Liver (tissue), 9 donors: ENCODE measurements around the gene TMEM125. TPM values are rescaled to one million over a fixed set of nuclear protein-coding genes. Genes with fewer than 3 reads are reported as not detected.

Source experiments
- DNase-seq: peaks from one replicate; pipeline ENCODE4 v3.0.0-alpha.2; 2017; ENCODE audit warnings: low spot score
- H3K27ac ChIP-seq, 2 donors: one replicate each; pipeline ENCODE4 v1.7.0; 2013; ENCODE audit warnings: inconsistent platforms in 2 of 2, low read length in 2 of 2, control low read depth in 1 of 2, low read depth in 1 of 2, mild to moderate bottlenecking in 1 of 2
- H3K27me3 ChIP-seq, 4 donors: one replicate each; pipeline versions ENCODE4 v1.6.1 to v1.7.0; 2013; ENCODE audit warnings: low read length in 3 of 4, inconsistent platforms in 1 of 4, mild to moderate bottlenecking in 1 of 4, moderate library complexity in 1 of 4; ENCODE audit not compliant: control insufficient read depth in 4 of 4, insufficient read depth in 4 of 4
- H3K36me3 ChIP-seq, 4 donors: one replicate each; pipeline versions ENCODE4 v1.6.1 to v1.7.0; 2013; ENCODE audit warnings: low read length in 3 of 4, mild to moderate bottlenecking in 3 of 4, low read depth in 1 of 4, moderate library complexity in 1 of 4; ENCODE audit not compliant: control insufficient read depth in 4 of 4, insufficient read depth in 3 of 4
- H3K4me1 ChIP-seq, 4 donors: one replicate each; pipeline versions ENCODE4 v1.6.1 to v1.7.0; 2013; ENCODE audit warnings: low read length in 3 of 4, mild to moderate bottlenecking in 3 of 4, moderate library complexity in 1 of 4; ENCODE audit not compliant: control insufficient read depth in 4 of 4, insufficient read depth in 4 of 4
- H3K4me3 ChIP-seq, 3 donors: one replicate each; pipeline versions ENCODE4 v1.6.1 to v1.7.0; 2013; ENCODE audit warnings: low read length in 3 of 3, control low read depth in 1 of 3, low read depth in 1 of 3, mild to moderate bottlenecking in 1 of 3
- H3K9ac ChIP-seq, 2 donors: one replicate each; pipeline ENCODE4 v1.7.0; 2013; ENCODE audit warnings: low read length in 2 of 2, mild to moderate bottlenecking in 2 of 2, moderate library complexity in 2 of 2, control low read depth in 1 of 2, low read depth in 1 of 2
- H3K9me3 ChIP-seq, 4 donors: one replicate each; pipeline versions ENCODE4 v1.6.1 to v1.7.0; 2013; ENCODE audit warnings: low read length in 3 of 4; ENCODE audit not compliant: control insufficient read depth in 4 of 4
- ATF3 ChIP-seq: IDR thresholded peaks from 2 replicates; pipeline ENCODE4 v1.6.1; 2016; ENCODE audit warnings: antibody characterized with exemption
- CTCF ChIP-seq: fragments of 150-350 bp; IDR thresholded peaks from 2 replicates; pipeline ENCODE4 v1.5.1; 2017; ENCODE audit warnings: improper control_type of control experiment, low read depth, low read length; ENCODE audit not compliant: missing input control
- EGR1 ChIP-seq, 2 donors: IDR thresholded peaks; 2 replicates each; pipeline ENCODE4 v1.6.1; 2016 to 2018; ENCODE audit warnings: antibody characterized with exemption in 2 of 2, low read depth in 2 of 2
- FOXA1 ChIP-seq: IDR thresholded peaks from 2 replicates; pipeline ENCODE4 v1.6.1; 2016; ENCODE audit warnings: antibody characterized with exemption
- FOXA2 ChIP-seq: IDR thresholded peaks from 2 replicates; pipeline ENCODE4 v1.6.1; 2016; ENCODE audit warnings: antibody characterized with exemption
- GABPA ChIP-seq, 2 donors: IDR thresholded peaks in 1 of 2; conservative IDR thresholded peaks in 1 of 2; 2 replicates each; pipeline ENCODE4 v1.6.1; 2016; ENCODE audit warnings: antibody characterized with exemption in 2 of 2, mild to moderate bottlenecking in 1 of 2, moderate library complexity in 1 of 2
- HNF4A ChIP-seq, 2 donors: conservative IDR thresholded peaks; 2 replicates each; pipeline ENCODE4 v1.6.1; 2016; ENCODE audit warnings: antibody characterized with exemption in 2 of 2, mild to moderate bottlenecking in 2 of 2
- HNF4G ChIP-seq: IDR thresholded peaks from 2 replicates; pipeline ENCODE4 v1.6.1; 2016; ENCODE audit warnings: antibody characterized with exemption
- JUND ChIP-seq, 2 donors: IDR thresholded peaks; 2 replicates each; pipeline ENCODE4 v1.6.1; 2016; ENCODE audit warnings: antibody characterized with exemption in 2 of 2
- MAX ChIP-seq: IDR thresholded peaks from 2 replicates; pipeline ENCODE4 v1.6.1; 2016; ENCODE audit warnings: antibody characterized with exemption
- NR2F2 ChIP-seq: IDR thresholded peaks from 2 replicates; pipeline ENCODE4 v1.6.1; 2016; ENCODE audit warnings: antibody characterized with exemption
- RAD21 ChIP-seq, 2 donors: IDR thresholded peaks; 2 replicates each; pipeline ENCODE4 v1.6.1; 2016; ENCODE audit warnings: antibody characterized with exemption in 2 of 2, mild to moderate bottlenecking in 2 of 2
- REST ChIP-seq: IDR thresholded peaks from 2 replicates; pipeline ENCODE4 v1.6.1; 2016; ENCODE audit warnings: antibody characterized with exemption, mild to moderate bottlenecking
- RXRA ChIP-seq, 2 donors: IDR thresholded peaks; 2 replicates each; pipeline ENCODE4 v1.6.1; 2017 to 2018; ENCODE audit warnings: antibody characterized with exemption in 2 of 2, mild to moderate bottlenecking in 1 of 2
- SP1 ChIP-seq: IDR thresholded peaks from 2 replicates; pipeline ENCODE4 v1.6.1; 2018; ENCODE audit warnings: antibody characterized with exemption, mild to moderate bottlenecking
- TAF1 ChIP-seq: conservative IDR thresholded peaks from 2 replicates; pipeline ENCODE4 v1.6.1; 2016; ENCODE audit warnings: antibody characterized with exemption, mild to moderate bottlenecking
- YY1 ChIP-seq: IDR thresholded peaks from 2 replicates; pipeline ENCODE4 v1.6.1; 2016; ENCODE audit warnings: antibody characterized with exemption, mild to moderate bottlenecking
- ZBTB33 ChIP-seq: IDR thresholded peaks from 2 replicates; pipeline ENCODE4 v1.6.1; 2016; ENCODE audit warnings: antibody characterized with exemption
- WGBS: extraction: QIAGEN DNeasy Blood & Tissue Kit; methylation state at CpG from one replicate; pipeline ENCODE4 v1.1.7; 2013; 5-methylcytosine and 5-hydroxymethylcytosine counted together
- polyA plus RNA-seq, 2 donors: library from polyadenylated mRNA; stranded (reverse) in 1 of 2; unstranded in 1 of 2; fragments of 200-250 nt in 1 of 2; fragments of >200 nt in 1 of 2; fragmentation: Nextera tagmentation in 1 of 2; extraction: Ambion mirVana in 1 of 2; gene quantifications; one replicate each; pipeline versions ENCODE4 v1.2.1 to v1.2.3, GENCODE V29; 2013 to 2015
- total RNA-seq, 2 donors: library from RNA; depleted of rRNA; stranded (reverse); fragments of >200 nt; gene quantifications; one replicate each; pipeline ENCODE4 v1.2.3, GENCODE V29; 2014
- donor health status: healthy.
- donor health status: healthy.
- donor health status: healthy.
- donor health status: healthy.
- donor health status: healthy.

Gene TMEM125
- total and polyA plus RNA-seq, 4 donors, result 0.21 to 1.0 (median 0.69) TPM

GRCh38 chr1:43273708-43274107 lies 3.9 kb downstream of the TMEM125 start:
- 97% methylated on average over 7 of the region's 7 CpGs for WGBS
- no peak for DNase-seq
- H3K9me3 ChIP-seq, result no peaks in the 10 kb centered on the region
- no peak overlapping the region for H3K27ac ChIP-seq
- H3K4me3 ChIP-seq, result no peak overlapping the region
- no peaks in the 10 kb centered on the region for H3K36me3 ChIP-seq
- TF ChIP-seq FOXA2, result no peak
- TF ChIP-seq GABPA (IDR thresholded peaks at IDR 0.05 in 1 of 2, conservative IDR thresholded peaks at IDR 0.05 in 1 of 2), result no peak
- no peak for TF ChIP-seq HNF4A (conservative IDR thresholded peaks at IDR 0.05)
- TF ChIP-seq ATF3, result no peak
- TF ChIP-seq CTCF, result no peak
- no peak for TF ChIP-seq MAX
- no peak for TF ChIP-seq FOXA1
- no peak for TF ChIP-seq REST
- H3K9ac ChIP-seq, result no peak overlapping the region
- peaks cover 8 to 32% (median 24%) of the 10 kb centered on the region in 4 donors for H3K4me1 ChIP-seq
- H3K27me3 ChIP-seq, result peaks cover 0 to 2% (median 0%) of the 10 kb centered on the region in 4 donors

- Histone ChIP-seq H3K27ac (no peak overlapping the region), H3K9me3 (no peaks in the 10 kb centered on the region), H3K9ac (no peak overlapping the region), H3K27me3 (peaks cover 0 to 2% (median 0%) of the 10 kb centered on the region in 4 donors), H3K4me3 (no peak overlapping the region), H3K4me1 (peaks cover 8 to 37% (median 24%) of the 10 kb centered on the region in 4 donors), H3K36me3 (no peaks in the 10 kb centered on the region)
- WGBS, result 66% methylated on average over 11 of the region's 11 CpGs
- DNase-seq, result no peak
- TF ChIP-seq REST (no peak), FOXA2 (no peak), SP1 (no peak), HNF4G (no peak), YY1 (no peak), HNF4A (conservative IDR thresholded peaks at IDR 0.05) (no peak), EGR1 (IDR thresholded peaks at IDR 0.05; ENCODE audit: low read depth in 2 of 2) (no peak), NR2F2 (no peak), MAX (no peak), JUND (IDR thresholded peaks at IDR 0.05) (no peak), RAD21 (IDR thresholded peaks at IDR 0.05) (no peak), RXRA (IDR thresholded peaks at IDR 0.05) (no peak), GABPA (IDR thresholded peaks at IDR 0.05 in 1 of 2, conservative IDR thresholded peaks at IDR 0.05 in 1 of 2) (no peak), TAF1 (no peak), ZBTB33 (no peak), FOXA1 (no peak), ATF3 (no peak)
Measured at GRCh38 chr1:43274125-43274803, 4.5 kb downstream of the TMEM125 start.
